NCI-H82 treated with DMSO at 0.1 percent for 48 hours (cell line): ENCODE measurements around the gene SPIB.
"Not testable (repeated sequence)": the region's sequence is repeated elsewhere in the genome, so short reads cannot be mapped to it uniquely, and the experiment has no call there.

Experiments
- DNase-seq: peaks from one replicate; lab custom pipeline; 2025; ENCODE audit not compliant: unreplicated experiment; lab: John Stamatoyannopoulos, UW

SPIB gene

GRCh38 chr19:50465986-50466705, 47.4 kb downstream of the SPIB start:
- DNase-seq: no peak

GRCh38 chr19:50466706-50467039, 47.9 kb downstream of the SPIB start:
- DNase-seq: no peak

GRCh38 chr19:50467566-50467965, 48.8 kb downstream of the SPIB start:
- no peak for DNase-seq

- DNase-seq: no peak
These were observed 50.1 kb downstream of the SPIB start for GRCh38 chr19:50468818-50469217.

- DNase-seq: not testable (repeated sequence)
These were observed 54.6 kb downstream of the SPIB start for GRCh38 chr19:50473336-50473735.

- no peak for DNase-seq
These were observed 56.4 kb downstream of the SPIB start for GRCh38 chr19:50475101-50475568.

- DNase-seq: no peak
These were observed 57.0 kb downstream of the SPIB start for GRCh38 chr19:50475736-50476223.

GRCh38 chr19:50476224-50476906, 57.6 kb downstream of the SPIB start, which contains the start of the genes EMC10 and GARIN5A:
Gene EMC10, plus strand, starts transcription at chr19:50476507. Its CDS starts 38 bp downstream, at chr19:50476545.
Gene GARIN5A, minus strand, starts transcription at chr19:50476848. Its CDS starts 460 bp downstream, at chr19:50476388.
- peak; percentile 40 for DNase-seq

GRCh38 chr19:50476907-50477238, 58.1 kb downstream of the SPIB start:
- DNase-seq: no peak

GRCh38 chr19:50477751-50478515, 59.2 kb downstream of the SPIB start:
- no peak for DNase-seq

GRCh38 chr19:50478901-50479715, 60.4 kb downstream of the SPIB start:
- no peak for DNase-seq

GRCh38 chr19:50479761-50480251, 61.1 kb downstream of the SPIB start:
- no peak for DNase-seq

GRCh38 chr19:50480281-50481111, 61.8 kb downstream of the SPIB start:
- no peak for DNase-seq
